Activated T-cell treated with anti-CD3 and anti-CD28 coated beads for 1 hour (primary cell): ENCODE results near the gene TTC9B.
"Not testable (repeated sequence)": the region's sequence is repeated elsewhere in the genome, so short reads cannot be mapped to it uniquely, and the experiment has no call there.

ENCODE experiments used
- DNase-seq: peaks from one replicate; pipeline ENCODE4 v3.0.0-alpha.2; 2020; ENCODE audit warnings: low read depth

TTC9B gene

GRCh38 chr19:40214936-40215335, 3.2 kb downstream of the TTC9B start:
- no peak for DNase-seq

DNA sequence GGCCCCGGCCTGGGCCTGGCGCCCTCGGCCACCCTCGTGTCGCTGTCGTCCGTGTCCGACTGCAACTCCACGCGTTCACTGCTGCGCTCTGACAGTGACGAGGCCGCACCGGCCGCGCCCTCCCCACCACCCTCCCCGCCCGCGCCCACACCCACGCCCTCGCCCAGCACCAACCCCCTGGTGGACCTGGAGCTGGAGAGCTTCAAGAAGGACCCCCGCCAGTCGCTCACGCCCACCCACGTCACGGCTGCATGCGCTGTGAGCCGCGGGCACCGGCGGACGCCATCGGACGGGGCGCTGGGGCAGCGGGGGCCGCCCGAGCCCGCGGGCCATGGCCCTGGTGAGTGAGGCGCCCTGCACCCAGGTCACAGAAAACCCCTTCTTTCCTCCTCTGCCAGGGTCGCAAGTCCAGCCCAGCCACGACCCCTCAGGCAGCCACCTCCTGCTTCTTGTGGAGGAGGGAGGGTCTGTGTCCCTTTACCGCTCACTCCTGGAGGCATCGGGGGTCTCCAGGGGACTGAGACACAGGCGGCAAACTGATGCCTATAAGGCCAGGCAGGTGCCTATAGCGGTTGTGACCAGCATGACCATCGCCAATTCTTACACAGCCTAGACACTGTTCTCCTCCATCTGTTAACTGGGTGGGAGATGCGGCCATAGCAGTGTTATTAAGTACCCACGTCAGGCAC, 4.2 kb downstream of the TTC9B start:
- no peak for DNase-seq

DNA sequence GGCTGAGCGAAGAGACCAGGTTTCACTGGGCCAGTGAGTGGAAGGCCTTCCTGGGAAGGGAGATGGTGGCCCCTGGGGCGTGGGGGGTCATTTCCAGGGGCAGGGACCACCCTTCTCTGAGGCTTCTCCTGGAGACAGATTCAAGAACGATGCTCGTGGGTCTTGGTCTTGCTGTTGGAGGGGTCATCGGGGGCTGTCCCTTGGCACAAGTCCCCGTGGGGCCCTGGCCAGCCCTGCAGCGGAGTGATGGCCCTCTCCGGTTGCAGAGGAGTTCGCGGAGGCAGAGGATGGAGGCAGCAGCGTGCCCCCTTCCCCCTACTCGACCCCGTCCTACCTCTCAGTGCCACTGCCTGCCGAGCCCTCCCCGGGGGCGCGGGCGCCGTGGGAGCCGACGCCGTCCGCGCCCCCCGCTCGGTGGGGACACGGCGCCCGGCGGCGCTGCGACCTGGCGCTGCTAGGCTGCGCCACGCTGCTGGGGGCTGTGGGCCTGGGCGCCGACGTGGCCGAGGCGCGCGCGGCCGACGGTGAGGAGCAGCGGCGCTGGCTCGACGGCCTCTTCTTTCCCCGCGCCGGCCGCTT, 4.8 kb downstream of the TTC9B start:
- no peak for DNase-seq

GRCh38 chr19:40210889-40211288, 7.3 kb downstream of the TTC9B start:
- no peak for DNase-seq

GRCh38 chr19:40208602-40209001, 9.6 kb downstream of the TTC9B start:
- no peak for DNase-seq

GRCh38 chr19:40205760-40206159, 12.4 kb downstream of the TTC9B start:
- no peak for DNase-seq

DNA sequence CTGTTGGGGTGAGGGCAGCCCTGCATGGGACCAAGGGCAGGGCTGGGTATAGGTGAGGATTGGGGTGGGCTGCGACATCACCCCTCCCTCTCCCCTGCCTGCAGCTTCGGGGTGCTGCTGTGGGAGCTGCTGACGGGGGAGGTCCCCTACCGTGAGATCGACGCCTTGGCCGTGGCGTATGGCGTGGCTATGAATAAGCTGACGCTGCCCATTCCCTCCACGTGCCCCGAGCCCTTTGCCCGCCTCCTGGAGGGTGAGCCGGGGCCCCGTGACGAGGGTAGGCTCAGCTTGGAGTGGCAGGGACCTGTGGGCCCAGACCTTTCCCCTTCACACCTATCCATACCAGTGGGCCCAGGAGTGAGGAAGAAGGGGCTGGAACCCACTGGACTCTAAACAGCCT, 13.8 kb downstream of the TTC9B start:
- DNase-seq, result no peak

GRCh38 chr19:40200341-40201099, 17.7 kb downstream of the TTC9B start:
- no peak for DNase-seq

- DNase-seq, result no peak
Measured at GRCh38 chr19:40198272-40198990, 19.8 kb downstream of the TTC9B start.

- no peak for DNase-seq
Measured at GRCh38 chr19:40193587-40193849, 24.7 kb downstream of the TTC9B start.

GRCh38 chr19:40192758-40193586, 25.2 kb downstream of the TTC9B start:
- no peak for DNase-seq

GRCh38 chr19:40191836-40192646, 26.1 kb downstream of the TTC9B start:
- no peak for DNase-seq

DNA sequence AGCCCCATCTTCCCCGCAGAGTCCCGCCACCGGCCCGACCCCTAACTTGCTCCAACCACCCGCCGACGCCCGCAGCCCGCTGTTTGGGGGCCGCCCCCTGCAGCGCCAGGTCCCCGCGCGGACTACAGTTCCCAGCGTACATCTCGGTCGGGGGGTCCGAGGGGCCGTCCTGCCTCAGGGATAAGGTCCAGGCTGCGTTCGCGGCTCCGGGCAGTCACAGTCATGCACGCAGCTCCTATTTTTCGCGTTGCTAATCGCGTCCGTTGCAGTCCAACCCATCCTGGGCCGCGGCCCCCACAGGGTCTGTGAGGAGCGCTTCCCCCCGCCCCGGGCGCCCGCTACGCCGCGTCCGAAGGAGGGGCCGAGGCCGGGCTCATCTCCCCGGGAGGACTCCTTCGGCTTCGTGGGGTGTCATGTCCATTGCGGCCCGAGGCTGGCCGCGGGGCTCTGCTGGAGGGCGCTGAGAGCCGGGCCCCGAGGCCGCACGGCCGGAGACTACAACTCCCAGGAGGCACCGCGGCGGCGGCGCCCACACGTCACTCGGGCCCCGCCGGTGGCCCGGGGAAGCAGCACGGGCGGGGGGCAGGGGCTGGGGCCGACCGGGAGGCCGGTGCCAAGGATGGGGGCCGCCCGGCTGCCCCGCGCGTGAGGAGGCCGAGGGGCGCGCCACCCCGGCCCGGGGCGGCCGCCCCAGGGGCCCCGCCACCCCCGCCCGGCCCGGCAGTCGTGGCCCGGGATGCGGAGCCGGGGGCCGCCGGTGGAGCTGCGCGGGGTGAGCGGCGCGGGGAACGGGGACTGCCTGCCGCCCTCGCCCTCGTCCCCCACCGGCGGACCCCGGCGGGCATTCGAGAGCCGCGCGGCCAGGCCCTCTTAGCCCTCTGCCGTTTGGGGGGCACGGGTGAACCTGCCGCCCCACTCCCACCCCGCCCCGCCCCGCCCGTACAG, 27.0 kb downstream of the TTC9B start, which contains the start of gene MAP3K10:
TSS of gene MAP3K10 (plus strand) at position 536 of the 945 bp plus-strand sequence. CDS start 606 bp downstream, outside the sequence.
- peak; percentile 52 for DNase-seq

DNA sequence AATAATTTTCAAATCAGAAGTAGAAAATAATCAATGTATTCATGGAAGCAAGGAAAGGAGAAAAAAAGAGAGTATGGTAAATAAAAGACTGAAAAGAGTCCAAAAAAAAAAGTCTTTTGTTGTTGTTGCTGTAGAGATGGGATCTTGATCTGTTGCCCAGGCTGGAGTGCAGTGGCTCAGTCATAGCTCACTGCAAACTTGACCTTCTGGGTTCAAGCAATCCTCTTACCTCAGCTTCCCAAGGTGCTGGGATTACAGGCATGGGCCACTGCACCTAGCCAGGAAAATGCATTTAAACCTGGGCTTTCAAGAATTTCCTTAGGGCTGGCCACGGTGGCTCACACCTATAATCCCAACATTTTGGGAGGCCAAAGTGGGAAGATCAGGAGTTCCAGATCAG, 33.9 kb downstream of the TTC9B start:
- DNase-seq, result no peak

GRCh38 chr19:40178756-40179155, 39.4 kb downstream of the TTC9B start:
- DNase-seq, result no peak

GRCh38 chr19:40177286-40178070, 40.7 kb downstream of the TTC9B start:
- DNase-seq, result no peak

- DNase-seq, result no peak
Measured at GRCh38 chr19:40175820-40176219, 42.4 kb downstream of the TTC9B start.

GRCh38 chr19:40174092-40174491, 44.1 kb downstream of the TTC9B start:
- no peak for DNase-seq

DNA sequence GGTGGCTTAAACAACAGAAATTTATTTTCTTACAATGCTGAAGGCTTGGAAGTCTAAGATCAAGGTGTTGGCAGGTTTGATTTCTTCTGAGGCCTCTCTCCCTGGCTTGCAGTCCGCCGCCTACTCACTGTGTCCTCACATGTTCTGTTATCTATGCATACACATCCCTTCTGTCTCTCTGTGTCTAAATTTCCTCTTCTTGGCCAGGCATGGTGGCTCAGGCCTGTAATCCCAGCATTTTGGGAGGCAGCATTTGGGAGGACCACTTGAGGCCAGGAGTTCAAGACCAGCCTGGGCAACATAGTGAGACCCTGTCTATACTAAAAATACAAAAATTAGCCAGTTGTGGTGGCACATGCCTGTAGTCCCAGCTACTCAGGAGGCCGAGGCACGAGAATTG, 46.9 kb downstream of the TTC9B start:
- not testable (repeated sequence) for DNase-seq
